ENCODE results near the gene AMOTL1. TPM values are rescaled to one million over a fixed set of nuclear protein-coding genes. Genes with fewer than 3 reads are reported as not detected.

The AMOTL1 gene
- total RNA-seq, 4 donors from 2014 or later = 34.1 to 51.2 (median 41.0) TPM

DNA sequence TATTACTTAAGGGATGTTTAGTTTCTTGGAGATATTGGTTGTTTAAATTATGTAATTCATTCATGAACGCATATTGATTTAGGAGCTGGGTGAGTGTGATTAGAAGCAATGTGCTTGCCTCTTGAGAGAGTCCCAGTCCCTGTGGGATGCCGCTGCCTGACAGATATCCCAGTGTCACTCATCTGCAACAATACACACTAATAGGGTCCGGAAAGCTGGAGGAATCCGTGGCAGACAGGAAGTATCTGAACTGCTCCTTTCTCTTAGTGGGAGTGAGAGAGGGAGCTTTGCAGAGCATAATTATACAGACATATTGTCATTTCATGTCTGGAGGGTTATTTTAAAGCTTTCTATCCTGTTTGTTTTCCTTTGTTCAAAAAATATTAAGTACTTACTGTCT, 17.4 kb downstream of the AMOTL1 start:
- 69 to 79% methylated on average over 4 of the region's 4 CpGs for WGBS, 2 donors
- intact Hi-C loops (cut with DNase I) = no loop called here
- no peaks in the 10 kb centered on the region for H3K9me3 ChIP-seq
- peaks cover 41 to 56% of the 10 kb centered on the region in 2 donors for H3K4me1 ChIP-seq
- H3K27ac ChIP-seq = peak overlapping the region in 1 of 3 donors; percentile 41
- H3K4me3 ChIP-seq (replicated peaks in 1 of 3) = no peak overlapping the region
- no peaks in the 10 kb centered on the region for H3K27me3 ChIP-seq
- DNase-seq = no peak
- TF ChIP-seq, protein P1, sequence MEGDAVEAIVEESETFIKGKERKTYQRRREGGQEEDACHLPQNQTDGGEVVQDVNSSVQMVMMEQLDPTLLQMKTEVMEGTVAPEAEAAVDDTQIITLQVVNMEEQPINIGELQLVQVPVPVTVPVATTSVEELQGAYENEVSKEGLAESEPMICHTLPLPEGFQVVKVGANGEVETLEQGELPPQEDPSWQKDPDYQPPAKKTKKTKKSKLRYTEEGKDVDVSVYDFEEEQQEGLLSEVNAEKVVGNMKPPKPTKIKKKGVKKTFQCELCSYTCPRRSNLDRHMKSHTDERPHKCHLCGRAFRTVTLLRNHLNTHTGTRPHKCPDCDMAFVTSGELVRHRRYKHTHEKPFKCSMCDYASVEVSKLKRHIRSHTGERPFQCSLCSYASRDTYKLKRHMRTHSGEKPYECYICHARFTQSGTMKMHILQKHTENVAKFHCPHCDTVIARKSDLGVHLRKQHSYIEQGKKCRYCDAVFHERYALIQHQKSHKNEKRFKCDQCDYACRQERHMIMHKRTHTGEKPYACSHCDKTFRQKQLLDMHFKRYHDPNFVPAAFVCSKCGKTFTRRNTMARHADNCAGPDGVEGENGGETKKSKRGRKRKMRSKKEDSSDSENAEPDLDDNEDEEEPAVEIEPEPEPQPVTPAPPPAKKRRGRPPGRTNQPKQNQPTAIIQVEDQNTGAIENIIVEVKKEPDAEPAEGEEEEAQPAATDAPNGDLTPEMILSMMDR (IDR thresholded peaks at IDR 0.05) = no peak
- no peak for TF ChIP-seq POLR2A (IDR thresholded peaks at IDR 0.05)
- H3K36me3 ChIP-seq = no peaks in the 10 kb centered on the region

DNA sequence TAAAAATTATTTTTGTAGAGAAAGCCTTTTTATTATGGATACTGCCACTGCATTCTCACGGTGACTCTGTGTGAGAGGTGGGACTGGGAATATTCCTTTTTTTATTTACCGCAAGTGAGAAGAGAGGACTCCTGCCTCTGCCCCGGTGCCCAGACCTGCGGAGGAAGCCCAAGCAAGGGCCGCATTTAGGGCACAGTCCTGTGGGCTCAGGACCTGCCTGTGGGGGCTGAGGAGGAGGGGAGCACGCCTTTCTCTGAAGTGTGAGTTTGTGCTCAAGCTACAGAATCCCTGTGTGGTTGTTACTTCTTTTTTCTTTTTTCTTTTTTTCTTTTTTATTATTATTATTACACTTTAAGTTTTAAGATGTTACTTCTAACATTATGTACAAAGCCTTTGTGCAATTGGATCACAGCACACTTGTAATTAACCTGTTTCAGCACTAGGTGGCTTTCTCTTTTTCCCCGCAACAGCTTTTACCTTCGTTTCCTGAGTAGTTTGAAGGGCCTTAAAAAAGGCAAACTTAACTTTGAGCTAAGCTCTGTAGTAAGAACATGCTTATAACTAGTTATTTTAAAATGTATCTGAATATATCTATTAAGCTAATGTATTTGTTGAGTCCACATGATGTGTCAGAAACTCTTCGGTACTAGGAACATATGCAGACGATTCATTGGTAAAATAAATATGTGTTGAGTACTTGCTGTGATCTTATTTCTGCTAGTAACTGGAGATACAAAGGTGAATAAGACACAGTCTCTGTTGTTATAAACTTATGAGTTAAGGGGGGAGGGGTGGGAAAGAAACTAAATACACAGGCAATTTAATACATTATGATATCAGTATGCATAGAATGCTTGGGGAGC, 18.3 kb downstream of the AMOTL1 start:
- TF ChIP-seq POLR2A (IDR thresholded peaks at IDR 0.05) = no peak
- TF ChIP-seq, protein P1 (IDR thresholded peaks at IDR 0.05) = peak; percentile 40 to 78 (median 68)
- H3K36me3 ChIP-seq = no peaks in the 10 kb centered on the region
- H3K27me3 ChIP-seq = no peaks in the 10 kb centered on the region
- no peaks in the 10 kb centered on the region for H3K9me3 ChIP-seq
- H3K4me1 ChIP-seq = peaks cover 51 to 64% of the 10 kb centered on the region in 2 donors
- H3K4me3 ChIP-seq (replicated peaks in 1 of 3) = no peak overlapping the region
- DNase-seq = no peak
- intact Hi-C loops (cut with DNase I) = no loop called here
- H3K27ac ChIP-seq = no peak overlapping the region
- whole genome bisulfite sequencing, 2 donors = 44 to 51% methylated on average over 10 of the region's 10 CpGs

DNA sequence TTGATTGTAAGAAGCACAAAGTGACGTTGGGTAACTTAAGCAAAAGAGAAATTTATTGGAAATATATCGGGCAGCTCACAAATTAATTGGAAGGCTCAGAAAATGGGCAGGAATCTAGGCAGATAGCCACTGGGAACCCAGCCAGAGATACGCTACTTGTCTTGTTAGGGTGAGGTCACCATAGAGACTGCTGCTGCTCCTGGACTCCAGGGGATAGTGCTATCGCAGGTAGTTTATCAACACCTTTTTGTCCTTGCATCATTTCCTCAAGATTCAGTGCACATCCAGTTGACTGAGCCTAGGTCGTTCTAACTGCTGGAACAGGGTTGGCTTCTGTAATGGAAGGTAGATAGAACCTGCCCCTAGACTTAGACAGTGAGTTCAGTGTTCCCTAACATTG, 19.6 kb downstream of the AMOTL1 start:
- no peaks in the 10 kb centered on the region for H3K36me3 ChIP-seq
- intact Hi-C loops (cut with DNase I) = no loop called here
- H3K4me3 ChIP-seq (replicated peaks in 1 of 3) = no peak overlapping the region
- TF ChIP-seq POLR2A (IDR thresholded peaks at IDR 0.05) = no peak
- TF ChIP-seq, protein P1 (IDR thresholded peaks at IDR 0.05) = no peak
- DNase-seq = peak; percentile 50 to 65
- H3K9me3 ChIP-seq = no peaks in the 10 kb centered on the region
- H3K4me1 ChIP-seq = peaks cover 56 to 67% of the 10 kb centered on the region in 2 donors
- no peak overlapping the region for H3K27ac ChIP-seq
- H3K27me3 ChIP-seq = no peaks in the 10 kb centered on the region
- WGBS, 2 donors = 53 to 62% methylated on average over 5 of the region's 5 CpGs

GRCh38 chr11:94788396-94788795, 20.2 kb downstream of the AMOTL1 start:
- Histone ChIP-seq H3K27ac (peak overlapping the region in 1 of 3 donors; percentile 13), H3K4me3 (replicated peaks in 1 of 3) (no peak overlapping the region), H3K9me3 (no peaks in the 10 kb centered on the region), H3K27me3 (no peaks in the 10 kb centered on the region), H3K36me3 (no peaks in the 10 kb centered on the region), H3K4me1 (peaks cover 57 to 68% of the 10 kb centered on the region in 2 donors)
- TF ChIP-seq, protein P1 (IDR thresholded peaks at IDR 0.05) = no peak
- no peak for TF ChIP-seq POLR2A (IDR thresholded peaks at IDR 0.05)
- DNase-seq = no peak
- WGBS, 2 donors = 63 to 72% methylated on average over 5 of the region's 5 CpGs
- intact Hi-C loops (cut with DNase I) = no loop called here

DNA sequence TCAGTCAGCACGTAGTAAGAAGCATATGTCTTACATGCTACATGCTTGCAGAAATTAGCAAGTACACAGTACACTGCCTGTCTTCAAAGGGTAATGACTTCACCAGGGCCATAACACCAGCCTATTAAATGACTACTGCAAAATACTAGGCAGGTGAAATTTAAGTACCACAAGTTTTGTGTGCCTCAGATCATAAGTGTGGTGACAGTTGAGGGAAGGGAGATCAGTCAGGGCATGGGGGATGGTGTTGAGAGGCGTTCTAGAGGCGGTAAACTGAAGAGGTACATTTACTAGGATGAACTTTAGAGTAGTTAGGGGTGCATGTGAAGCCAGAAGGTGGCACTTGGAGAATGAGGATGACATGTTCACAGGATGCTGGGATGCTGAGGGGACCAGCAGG, 22.0 kb downstream of the AMOTL1 start:
- Histone ChIP-seq H3K9me3 (no peaks in the 10 kb centered on the region), H3K4me3 (replicated peaks in 1 of 3) (no peak overlapping the region), H3K4me1 (peaks cover 58 to 76% of the 10 kb centered on the region in 2 donors), H3K27ac (peak overlapping the region; percentile 31 to 75 (median 34)), H3K36me3 (no peaks in the 10 kb centered on the region), H3K27me3 (no peaks in the 10 kb centered on the region)
- DNase-seq = no peak
- intact Hi-C loops (cut with DNase I) = no loop called here
- no peak for TF ChIP-seq POLR2A (IDR thresholded peaks at IDR 0.05)
- TF ChIP-seq, protein P1 (IDR thresholded peaks at IDR 0.05) = no peak
- WGBS, 2 donors = 92 to 93% methylated on average over 3 of the region's 3 CpGs
